Tibial nerve (tissue), 4 donors: Measurements from ENCODE around the gene FANK1.

Experiments used
- CTCF ChIP-seq, 5 experiments: fragments of 200-600 bp in 3 of 5; fragments of 450-650 bp in 2 of 5; sonication (generic) in 3 of 5; IDR thresholded peaks; one replicate each; pipeline ENCODE4 v1.5.1; 2016 to 2019; ENCODE audit warnings: antibody characterized with exemption in 5 of 5, mild to moderate bottlenecking in 3 of 5, moderate library complexity in 2 of 5
- EP300 ChIP-seq, 2 donors: sonication (generic); formaldehyde crosslinking; IDR thresholded peaks; one replicate each; pipeline ENCODE4 v1.6.1; 2017; ENCODE audit warnings: antibody characterized with exemption in 2 of 2, mild to moderate bottlenecking in 1 of 2
- POLR2A ChIP-seq, 2 donors: fragments of 450-650 bp; IDR thresholded peaks; one replicate each; pipeline ENCODE4 v1.6.1; 2017; ENCODE audit warnings: antibody characterized with exemption in 2 of 2, mild to moderate bottlenecking in 2 of 2, moderate library complexity in 2 of 2

GRCh38 chr10:126009650-126010049 is 113.3 kb downstream of the FANK1 start:
- no peak for TF ChIP-seq POLR2A (IDR thresholded peaks at IDR 0.05)
- TF ChIP-seq CTCF (IDR thresholded peaks at IDR 0.05), result no peak
- TF ChIP-seq EP300 (IDR thresholded peaks at IDR 0.05), result no peak
